Stimulated activated CD8-positive, alpha-beta memory T cell treated with anti-CD3 and anti-CD28 coated beads, Interleukin-15, amount 100 ng/mL, for 4 hours (primary cell): ENCODE data around the gene KIF16B.
"Not testable (repeated sequence)": the region's sequence is repeated elsewhere in the genome, so short reads cannot be mapped to it uniquely, and the experiment has no call there.

ENCODE experiments used
- DNase-seq, 2 donors: peaks; one replicate each; pipeline ENCODE4 v3.0.0-alpha.2; 2020; ENCODE audit warnings: low read depth in 2 of 2

KIF16B gene

DNA sequence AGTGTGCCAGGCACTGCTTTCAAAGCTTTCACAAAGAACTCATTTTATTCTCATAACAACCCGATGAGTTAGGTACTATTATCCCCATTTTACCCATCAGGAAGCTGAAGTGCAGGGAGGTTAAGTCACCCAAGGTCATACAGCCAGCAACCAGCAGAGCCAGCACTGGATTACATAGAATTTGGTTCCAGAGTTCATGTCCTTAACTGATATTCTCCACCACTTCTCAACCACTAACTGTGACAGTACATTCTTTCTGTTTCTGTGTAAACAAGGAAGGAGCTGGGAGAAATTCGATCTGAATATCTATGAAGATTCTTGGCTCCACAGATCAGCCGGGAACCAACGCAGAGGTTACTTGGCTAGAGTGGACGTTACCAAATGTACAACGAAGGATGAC, 98.0 kb downstream of the KIF16B start:
- DNase-seq, result no peak

GRCh38 chr20:16474363-16474762, 98.9 kb downstream of the KIF16B start:
- DNase-seq, result no peak

GRCh38 chr20:16472045-16472872, 101.0 kb downstream of the KIF16B start:
- no peak for DNase-seq

GRCh38 chr20:16469395-16469905, 103.8 kb downstream of the KIF16B start:
- no peak for DNase-seq

- DNase-seq, result no peak
These were observed 110.5 kb downstream of the KIF16B start for GRCh38 chr20:16462711-16463110.

DNA sequence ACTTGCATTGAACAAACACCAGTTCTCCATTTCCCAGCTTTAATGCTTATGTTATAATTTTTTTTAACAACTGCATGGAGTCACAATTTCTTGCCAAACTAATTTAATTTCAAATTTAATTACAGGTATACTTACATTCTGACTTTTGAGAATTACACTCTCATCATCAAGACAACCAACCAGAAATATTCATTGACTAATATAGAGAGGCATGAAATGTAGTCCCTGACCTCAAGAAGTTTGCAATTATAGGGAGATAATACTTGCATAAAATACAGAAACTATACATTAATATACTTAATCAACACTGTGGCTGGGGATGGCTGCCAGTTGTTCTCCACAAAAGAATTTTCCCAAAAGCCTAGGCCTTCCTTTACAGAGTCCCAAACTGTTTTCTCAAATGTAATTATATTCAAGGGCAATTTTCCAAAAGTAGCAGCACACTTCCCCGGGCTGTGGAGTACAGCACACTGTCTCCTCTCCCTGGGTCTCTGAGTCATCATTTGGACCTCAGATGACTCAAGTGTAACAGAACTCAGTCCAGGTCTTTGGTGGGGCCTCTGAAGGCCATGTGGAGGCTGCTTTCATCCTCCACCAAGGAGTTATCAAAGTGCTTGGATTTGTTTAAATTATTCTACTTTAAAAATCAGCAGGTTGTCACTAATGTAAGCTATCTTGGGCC, 114.1 kb downstream of the KIF16B start:
- no peak for DNase-seq

GRCh38 chr20:16457514-16457913, 115.7 kb downstream of the KIF16B start:
- no peak for DNase-seq

GRCh38 chr20:16455324-16455723, 117.9 kb downstream of the KIF16B start:
- DNase-seq, result no peak

- DNase-seq, result no peak
These were observed 121.3 kb downstream of the KIF16B start for GRCh38 chr20:16451982-16452381.

DNA sequence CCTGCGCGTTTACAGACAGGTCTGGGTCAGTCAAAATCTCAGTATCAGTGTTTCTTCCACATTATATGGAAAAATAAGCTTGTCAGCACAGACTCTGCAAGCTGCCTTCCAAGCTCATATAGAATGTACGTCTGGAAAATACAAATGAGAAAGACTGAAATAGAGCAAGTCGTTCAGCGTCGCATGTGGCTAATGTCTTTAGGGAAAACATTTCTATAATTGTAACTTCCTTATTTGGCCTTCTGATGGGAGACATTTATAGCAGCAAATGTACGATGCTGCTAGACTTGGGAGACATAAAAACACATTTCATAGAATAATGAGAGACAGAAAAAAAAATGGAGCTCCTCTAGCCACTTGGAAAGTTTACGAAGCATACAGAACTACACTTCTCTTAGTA, 122.2 kb downstream of the KIF16B start:
- no peak for DNase-seq

DNA sequence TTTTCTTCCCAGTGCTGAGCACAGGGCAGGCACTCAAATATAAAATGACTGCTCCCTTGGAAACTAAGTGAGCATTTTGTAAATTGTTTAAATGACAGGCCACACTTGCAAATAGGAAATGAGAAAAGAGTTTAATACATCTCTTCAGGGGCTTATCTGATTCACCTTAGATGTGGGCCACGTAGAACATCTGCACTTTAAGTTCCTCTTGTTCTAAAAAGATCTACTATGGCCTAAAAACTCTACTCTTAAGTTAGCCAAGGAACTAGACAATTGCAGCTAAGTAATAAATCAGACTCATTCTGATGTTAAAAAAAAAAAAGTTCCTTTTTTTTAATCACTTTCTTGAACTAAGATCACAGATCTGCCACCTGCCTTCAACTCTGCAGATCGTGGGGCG, 126.3 kb downstream of the KIF16B start:
- no peak for DNase-seq

- DNase-seq, result no peak
These were observed 127.0 kb downstream of the KIF16B start for GRCh38 chr20:16446246-16446645.

GRCh38 chr20:16445482-16445881, 127.8 kb downstream of the KIF16B start:
- DNase-seq, result no peak

DNA sequence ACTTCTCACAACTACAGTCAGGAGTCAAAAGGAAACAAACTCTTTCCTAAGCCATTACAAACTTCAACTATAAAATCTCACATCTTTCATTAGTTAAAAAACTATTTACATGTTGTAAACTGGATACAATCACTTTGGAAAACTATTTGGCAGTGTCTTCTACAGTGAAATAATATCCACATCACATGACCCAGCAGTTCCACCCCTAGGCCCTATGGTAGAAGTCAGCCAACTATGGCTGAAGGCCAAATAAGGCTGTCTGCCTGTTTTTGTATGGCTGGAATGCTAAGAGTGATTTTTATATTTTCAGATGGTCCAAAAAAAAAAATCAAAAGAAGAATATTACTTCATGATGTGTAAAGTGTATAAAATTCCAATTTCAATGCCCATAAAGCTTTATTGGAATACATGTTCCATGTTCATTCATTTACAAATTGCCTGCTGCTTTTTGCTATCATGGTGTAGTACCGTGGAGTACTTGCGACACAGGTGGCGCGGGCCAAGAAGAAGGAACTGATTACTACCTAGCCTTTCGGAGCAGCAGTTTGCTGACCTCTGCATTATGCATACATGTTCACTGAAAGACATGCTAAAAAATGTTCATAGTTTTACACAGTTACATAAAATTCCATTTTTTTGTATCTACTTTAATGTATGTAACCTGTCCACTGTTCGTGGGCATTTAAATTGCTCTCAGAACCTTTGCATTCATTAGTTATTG, 129.0 kb downstream of the KIF16B start:
- DNase-seq, result no peak

DNA sequence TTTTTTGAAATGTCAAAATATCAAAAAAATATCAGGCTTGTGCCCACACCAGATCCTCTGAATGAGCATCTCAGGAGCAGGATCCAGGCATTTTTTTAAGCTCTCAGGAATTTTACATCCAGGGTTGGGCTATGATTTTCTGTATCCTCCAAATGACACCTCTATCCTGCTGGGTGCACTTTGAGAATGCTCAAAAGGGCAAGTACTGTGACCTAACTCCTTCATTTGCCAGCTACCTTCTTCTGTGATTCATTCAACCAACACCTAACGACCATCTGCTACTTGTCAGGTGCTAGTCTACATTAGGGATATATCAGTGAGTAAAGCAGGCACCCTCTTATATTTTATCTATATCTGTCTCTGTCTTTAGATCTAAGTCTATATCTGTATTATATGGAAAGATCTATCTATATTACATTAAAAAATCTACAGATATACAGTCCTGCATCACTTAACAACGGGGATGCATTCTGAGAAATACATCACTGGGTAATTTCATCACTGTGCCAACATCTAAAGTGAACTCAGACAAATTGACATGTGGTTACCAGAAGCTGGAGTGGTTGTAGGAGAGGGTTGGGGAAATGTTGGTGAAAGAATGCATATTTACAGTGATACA, 131.6 kb downstream of the KIF16B start:
- no peak for DNase-seq

DNA sequence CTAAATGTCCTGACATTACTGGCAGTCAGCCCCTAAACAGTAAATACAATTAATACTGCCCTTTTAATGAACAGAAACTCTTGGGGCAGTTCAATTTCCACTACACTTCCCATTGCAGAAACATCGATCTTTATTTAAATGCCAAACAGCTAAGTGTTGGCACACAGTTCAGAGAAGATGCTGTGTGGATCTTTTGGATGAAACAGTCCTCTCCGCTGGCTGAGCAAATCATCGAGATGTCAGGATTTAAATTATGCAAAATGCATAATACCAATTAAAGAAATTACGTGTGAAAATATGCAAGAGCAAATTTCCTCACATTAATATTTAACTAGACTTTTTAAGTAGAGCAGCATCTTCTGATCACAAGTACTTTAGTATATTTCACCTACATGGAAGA, 132.6 kb downstream of the KIF16B start:
- no peak for DNase-seq

GRCh38 chr20:16439540-16439939, 133.7 kb downstream of the KIF16B start:
- DNase-seq, result not testable (repeated sequence)

GRCh38 chr20:16438100-16438499, 135.1 kb downstream of the KIF16B start:
- no peak for DNase-seq

DNA sequence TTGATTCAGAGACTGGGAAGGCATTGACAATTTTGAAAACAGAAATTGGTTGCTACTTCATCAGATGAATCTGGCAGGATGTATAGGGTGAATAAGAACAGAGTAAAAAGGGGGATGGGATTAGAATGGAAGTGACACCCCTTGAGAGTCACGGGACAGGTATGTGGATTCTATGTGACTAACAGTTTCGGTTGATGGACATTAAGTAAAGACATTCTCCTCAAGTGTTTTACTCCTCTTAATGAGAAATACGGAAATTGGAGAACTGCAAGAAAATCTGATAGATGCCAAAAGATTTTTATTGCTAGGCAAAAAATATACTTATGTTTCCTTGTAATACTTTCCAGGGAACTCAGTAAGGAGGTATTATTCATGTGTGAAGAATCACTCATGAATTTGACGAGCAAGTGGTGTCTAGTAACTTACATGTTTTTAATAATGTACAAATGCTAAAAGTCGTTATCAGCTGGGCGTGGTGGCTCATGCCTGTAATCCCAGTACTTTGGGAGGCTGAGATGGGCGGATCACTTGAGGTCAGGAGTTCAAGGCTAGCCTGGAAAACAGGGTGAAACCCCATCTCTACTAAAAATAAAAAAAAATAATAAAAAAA, 135.8 kb downstream of the KIF16B start:
- DNase-seq, result no peak

GRCh38 chr20:16434062-16434664, 139.1 kb downstream of the KIF16B start:
- DNase-seq, result peak in 1 of 2 donors; percentile 4

DNA sequence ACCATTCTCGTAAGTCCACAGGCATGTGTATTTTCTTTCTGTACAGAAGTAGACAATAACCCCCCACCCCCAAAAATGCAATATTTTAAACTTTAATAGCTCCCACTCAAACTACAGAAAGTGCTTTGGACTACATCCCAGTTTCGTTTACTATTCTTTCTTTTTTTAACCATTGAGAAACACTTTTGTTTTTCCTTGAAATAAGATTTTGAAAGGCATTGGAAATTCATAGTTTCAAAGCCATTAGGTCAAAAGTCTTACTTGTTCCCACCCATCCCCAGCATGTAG, 140.0 kb downstream of the KIF16B start:
- DNase-seq, result no peak
